DND-41 (cell line): ENCODE results near the gene CABP4.
A peak's percentile ranks its signal among the peaks of the same experiment; 100 is the strongest.

Experiments used
- ATAC-seq: fragments of 200-7000 bp; cut with Tn5 transposase; 3 replicates; pipeline ENCODE4 v1.9.1; 2021; ENCODE audit warnings: low read depth; ENCODE audit not compliant: insufficient read depth
- DNase-seq: peaks from one replicate; pipeline ENCODE4 v3.0.0-alpha.2; 2020
- H2AFZ ChIP-seq: 2 replicates; pipeline ENCODE4 v1.6.0; 2012; ENCODE audit warnings: low read depth, low read length
- H3K27ac ChIP-seq: 2 replicates; pipeline ENCODE4 v1.5.1; 2012; ENCODE audit warnings: low read length, inconsistent platforms
- H3K27me3 ChIP-seq: fragments of 200-600 bp; sonication (generic); 2 replicates; pipeline ENCODE4 v1.6.0; 2012; ENCODE audit warnings: low read length, mild to moderate bottlenecking, inconsistent platforms; ENCODE audit not compliant: insufficient read depth, poor library complexity
- H3K36me3 ChIP-seq: 2 replicates; pipeline ENCODE4 v1.5.1; 2012; ENCODE audit warnings: low read length, inconsistent platforms; ENCODE audit not compliant: insufficient read depth
- H3K4me1 ChIP-seq: 2 replicates; pipeline ENCODE4 v1.5.1; 2012; ENCODE audit warnings: mild to moderate bottlenecking, low read length; ENCODE audit not compliant: insufficient read depth
- H3K4me2 ChIP-seq: 2 replicates; pipeline ENCODE4 v1.6.0; 2012; ENCODE audit warnings: mild to moderate bottlenecking, moderate library complexity, low read length, inconsistent platforms; ENCODE audit not compliant: insufficient read depth
- H3K4me3 ChIP-seq, 2 experiments: fragments of 200-600 bp in 1 of 2; shearing (Covaris generic) in 1 of 2; 2 replicates each; pipeline ENCODE4 v1.5.1; 2012 to 2016; ENCODE audit warnings: inconsistent platforms in 2 of 2, low read length in 2 of 2, mild to moderate bottlenecking in 2 of 2, low read depth in 1 of 2, moderate library complexity in 1 of 2
- H3K79me2 ChIP-seq: 2 replicates; pipeline ENCODE4 v1.6.0; 2012; ENCODE audit warnings: low read length, inconsistent platforms; ENCODE audit not compliant: insufficient read depth
- H3K9ac ChIP-seq: 2 replicates; pipeline ENCODE4 v1.6.0; 2012; ENCODE audit warnings: low read depth, mild to moderate bottlenecking, inconsistent platforms, low read length, moderate library complexity
- H3K9me3 ChIP-seq: 2 replicates; pipeline ENCODE4 v1.5.1; 2012; ENCODE audit warnings: low read length, moderate library complexity, mild to moderate bottlenecking, inconsistent platforms; ENCODE audit not compliant: insufficient read depth, severe bottlenecking
- H4K20me1 ChIP-seq: 2 replicates; pipeline ENCODE4 v1.6.0; 2012; ENCODE audit warnings: low read length; ENCODE audit not compliant: insufficient read depth
- CTCF ChIP-seq: IDR thresholded peaks from 2 replicates; pipeline ENCODE4 v1.5.1; 2012; ENCODE audit warnings: borderline replicate concordance, low read length, moderate library complexity, mild to moderate bottlenecking; ENCODE audit not compliant: poor library complexity, severe bottlenecking; ENCODE audit errors: extremely low read depth
- EZH2 ChIP-seq: IDR thresholded peaks from 3 replicates; pipeline ENCODE4 v1.6.1; 2012; ENCODE audit warnings: borderline replicate concordance, low read depth, mild to moderate bottlenecking, moderate library complexity, low read length, inconsistent platforms; ENCODE audit not compliant: severe bottlenecking

The CABP4 gene

GRCh38 chr11:67434395-67434881, 20.7 kb upstream of the CABP4 start:
- DNase-seq = no peak
- Histone ChIP-seq H3K9me3 (no peaks in the 10 kb centered on the region), H3K79me2 (peaks cover 95% of the 10 kb centered on the region), H3K27me3 (no peaks in the 10 kb centered on the region), H3K27ac (peak overlapping the region; percentile 41; the same call in 1 of the 2 replicates), H2AFZ (no peak overlapping the region), H3K4me1 (peaks cover 85% of the 10 kb centered on the region), H4K20me1 (peaks cover 61% of the 10 kb centered on the region), H3K4me3 (0 out of 4 replicates have a peak overlapping the region, but pooled peaks of 1 of the 2 experiments have one; percentile 4), H3K36me3 (peaks cover 87% of the 10 kb centered on the region), H3K4me2 (peak overlapping the region; percentile 99), H3K9ac (no peak overlapping the region; the same call in 1 of the 2 replicates)
- no peak for TF ChIP-seq EZH2
- no peak for TF ChIP-seq CTCF
- ATAC-seq = no peak

- Histone ChIP-seq H3K4me2 (peak overlapping the region; percentile 99), H3K9me3 (no peaks in the 10 kb centered on the region), H3K9ac (peak overlapping the region; percentile 99), H3K4me3 (peak overlapping the region in 1 of 2 experiments; percentile 85; a peak in 2 of 4 replicates), H3K27ac (peak overlapping the region; percentile 100), H4K20me1 (peaks cover 61% of the 10 kb centered on the region), H2AFZ (no peak overlapping the region), H3K36me3 (peaks cover 87% of the 10 kb centered on the region), H3K79me2 (peaks cover 94% of the 10 kb centered on the region), H3K27me3 (no peaks in the 10 kb centered on the region), H3K4me1 (peaks cover 84% of the 10 kb centered on the region)
- TF ChIP-seq CTCF (no peak), EZH2 (no peak)
- ATAC-seq = no peak
- DNase-seq = no peak
Measured at GRCh38 chr11:67435031-67435726, 20.0 kb upstream of the CABP4 start.

GRCh38 chr11:67435727-67436458, 19.3 kb upstream of the CABP4 start:
- DNase-seq = no peak
- peak overlapping the region; percentile 99 for H3K9ac ChIP-seq
- peak overlapping the region; percentile 85 to 92 for H3K4me3 ChIP-seq
- peaks cover 57% of the 10 kb centered on the region for H4K20me1 ChIP-seq
- no peaks in the 10 kb centered on the region for H3K9me3 ChIP-seq
- no peak for ATAC-seq
- peaks cover 79% of the 10 kb centered on the region for H3K4me1 ChIP-seq
- no peak overlapping the region for H2AFZ ChIP-seq
- H3K79me2 ChIP-seq = peaks cover 89% of the 10 kb centered on the region
- peak overlapping the region; percentile 99 for H3K4me2 ChIP-seq
- peak overlapping the region; percentile 100 for H3K27ac ChIP-seq
- TF ChIP-seq EZH2 = no peak
- TF ChIP-seq CTCF = no peak
- peaks cover 82% of the 10 kb centered on the region for H3K36me3 ChIP-seq
- no peaks in the 10 kb centered on the region for H3K27me3 ChIP-seq
